Choroid plexus epithelial cell (primary cell): ENCODE data around the gene FHL2.
A peak's percentile ranks its signal among the peaks of the same experiment; 100 is the strongest.

Experiments used
- DNase-seq: peaks from one replicate; pipeline ENCODE4 v3.0.0-alpha.2; 2010; ENCODE audit warnings: low read depth
- H3K4me3 ChIP-seq: 2 replicates; pipeline ENCODE4 v1.5.1; 2011; ENCODE audit warnings: low read depth, mild to moderate bottlenecking, control low read depth, low read length, moderate library complexity
- TF ChIP-seq, protein P1 (sequence below): conservative IDR thresholded peaks from 2 replicates; pipeline ENCODE4 v1.5.1; 2011; ENCODE audit warnings: low read depth, mild to moderate bottlenecking, control low read depth, inconsistent platforms, low read length, moderate library complexity

Gene FHL2

DNA sequence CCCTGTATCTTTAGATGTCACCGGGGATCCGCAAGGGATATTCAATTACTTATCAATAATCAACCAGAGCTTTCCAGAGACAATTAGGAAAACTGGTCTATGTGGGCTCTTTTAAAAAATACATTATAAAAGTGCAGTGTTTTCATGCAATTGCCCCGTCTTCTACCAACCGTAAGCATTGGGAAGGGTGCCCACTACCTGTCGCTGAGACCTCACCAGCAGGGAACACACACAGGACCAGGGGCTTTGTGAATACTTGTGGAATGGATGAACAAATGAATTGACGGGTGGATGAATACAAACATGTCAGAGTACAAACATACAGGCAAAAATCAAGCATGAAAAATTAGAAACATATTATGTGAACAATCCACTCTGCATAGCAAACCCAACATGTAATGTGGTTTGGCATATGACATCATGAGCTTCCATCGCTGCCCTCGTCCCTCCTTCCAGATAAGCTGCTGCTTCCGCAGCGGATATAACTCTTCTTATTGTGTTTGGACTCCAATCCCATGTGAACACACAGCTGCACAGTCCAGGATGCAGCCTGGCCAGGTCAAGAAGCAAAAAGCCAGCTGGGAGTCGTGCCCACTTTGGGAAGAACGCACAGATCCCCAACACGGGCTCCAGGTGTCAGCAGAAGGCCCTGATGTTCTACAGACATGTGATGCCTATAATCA, 5.3 kb downstream of the FHL2 start:
- peak overlapping the region; percentile 21 for H3K4me3 ChIP-seq
- TF ChIP-seq, protein P1, sequence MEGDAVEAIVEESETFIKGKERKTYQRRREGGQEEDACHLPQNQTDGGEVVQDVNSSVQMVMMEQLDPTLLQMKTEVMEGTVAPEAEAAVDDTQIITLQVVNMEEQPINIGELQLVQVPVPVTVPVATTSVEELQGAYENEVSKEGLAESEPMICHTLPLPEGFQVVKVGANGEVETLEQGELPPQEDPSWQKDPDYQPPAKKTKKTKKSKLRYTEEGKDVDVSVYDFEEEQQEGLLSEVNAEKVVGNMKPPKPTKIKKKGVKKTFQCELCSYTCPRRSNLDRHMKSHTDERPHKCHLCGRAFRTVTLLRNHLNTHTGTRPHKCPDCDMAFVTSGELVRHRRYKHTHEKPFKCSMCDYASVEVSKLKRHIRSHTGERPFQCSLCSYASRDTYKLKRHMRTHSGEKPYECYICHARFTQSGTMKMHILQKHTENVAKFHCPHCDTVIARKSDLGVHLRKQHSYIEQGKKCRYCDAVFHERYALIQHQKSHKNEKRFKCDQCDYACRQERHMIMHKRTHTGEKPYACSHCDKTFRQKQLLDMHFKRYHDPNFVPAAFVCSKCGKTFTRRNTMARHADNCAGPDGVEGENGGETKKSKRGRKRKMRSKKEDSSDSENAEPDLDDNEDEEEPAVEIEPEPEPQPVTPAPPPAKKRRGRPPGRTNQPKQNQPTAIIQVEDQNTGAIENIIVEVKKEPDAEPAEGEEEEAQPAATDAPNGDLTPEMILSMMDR = peak; percentile 10
- peak; percentile 96 for DNase-seq

DNA sequence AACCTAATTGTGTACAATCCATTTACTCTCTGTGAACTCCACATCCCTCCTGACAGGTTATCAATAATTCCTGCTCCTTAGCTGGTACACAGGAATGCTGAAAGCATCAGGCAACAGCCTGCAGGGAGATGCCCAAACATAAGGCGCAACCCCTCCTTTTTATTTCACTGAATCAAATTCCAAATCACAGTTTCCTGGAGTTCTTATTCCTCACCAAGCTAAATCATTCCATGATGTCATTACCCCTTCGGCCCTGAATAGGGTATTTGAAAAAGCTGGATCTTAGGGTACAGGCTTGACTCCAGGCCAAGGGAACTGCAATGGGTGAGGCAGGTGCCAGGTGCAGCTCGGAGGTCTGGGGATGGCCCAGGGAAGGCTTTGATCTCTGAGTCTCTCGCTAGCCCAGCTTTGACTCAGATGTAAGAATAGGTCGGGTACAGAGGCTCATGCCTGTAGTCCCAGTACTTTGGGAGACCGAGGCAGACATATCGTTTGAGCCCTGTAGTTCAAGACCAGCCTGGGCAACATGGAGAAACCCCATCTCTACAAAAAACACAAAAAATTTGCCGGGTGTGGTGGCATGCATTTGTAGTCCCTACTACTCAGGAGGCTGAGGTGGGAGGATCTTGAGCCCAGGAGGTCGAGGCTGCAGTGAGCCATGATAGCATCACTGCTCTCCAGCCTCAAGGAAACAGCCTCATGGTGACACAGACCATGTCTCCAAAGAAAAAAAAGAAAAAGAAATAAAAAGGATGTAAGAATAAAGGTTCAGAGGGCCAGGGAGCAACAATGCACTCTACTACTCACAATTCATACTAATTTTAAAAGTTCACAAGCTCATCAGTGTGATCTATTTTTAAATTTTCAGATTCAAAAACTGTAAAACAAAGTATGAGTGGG, 6.8 kb downstream of the FHL2 start:
- DNase-seq = no peak
- no peak overlapping the region for H3K4me3 ChIP-seq
- TF ChIP-seq, protein P1 = no peak

DNA sequence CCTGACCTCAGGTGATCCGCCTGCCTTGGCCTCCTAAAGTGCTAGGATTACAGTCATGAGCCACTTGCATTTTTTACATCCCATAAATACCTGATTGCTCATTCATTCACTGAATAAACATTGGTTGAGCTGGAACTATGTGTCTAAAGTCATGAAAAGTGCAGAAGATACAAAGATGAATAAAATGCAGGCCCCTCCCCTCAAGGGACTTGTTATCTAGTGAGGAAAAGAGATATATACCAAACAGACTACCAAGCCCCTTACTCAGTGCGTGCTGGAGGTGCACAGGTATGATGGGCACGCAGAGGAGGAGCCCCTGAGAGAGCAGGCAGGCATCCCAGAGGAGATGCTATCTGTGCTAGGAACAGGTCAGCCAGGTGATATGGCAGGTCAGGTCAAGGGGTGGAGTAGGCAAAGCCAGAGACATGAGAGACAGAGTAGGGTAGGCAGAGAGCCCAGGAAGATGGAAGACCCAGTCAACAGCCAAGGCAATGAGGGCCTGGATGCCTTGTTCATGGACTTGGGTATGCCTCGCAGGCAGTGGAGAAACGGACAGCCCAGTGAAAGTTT, 7.7 kb downstream of the FHL2 start:
- peak; percentile 82 for DNase-seq
- H3K4me3 ChIP-seq = no peak overlapping the region
- TF ChIP-seq, protein P1 = no peak

DNA sequence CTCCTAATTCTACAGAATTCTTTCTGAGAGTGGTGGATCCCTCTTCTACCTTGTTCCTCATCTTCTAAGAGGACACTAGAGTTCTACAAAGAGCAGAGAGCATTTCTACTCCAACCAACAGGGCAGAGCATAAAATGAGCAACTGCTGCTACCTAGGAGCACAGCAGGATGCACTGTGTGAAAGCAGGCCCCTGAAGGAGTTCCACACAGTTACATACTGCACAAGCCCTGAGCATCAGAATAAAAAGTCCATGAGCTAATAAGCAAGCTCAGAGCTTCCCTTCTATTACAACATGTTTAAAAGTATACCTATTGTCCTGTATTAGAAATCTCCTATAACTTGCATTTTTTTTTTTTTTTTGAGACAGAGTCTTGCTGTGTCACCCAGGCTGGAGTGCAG, 8.4 kb downstream of the FHL2 start:
- H3K4me3 ChIP-seq = no peak overlapping the region
- peak; percentile 67 for DNase-seq
- TF ChIP-seq, protein P1 = no peak

DNA sequence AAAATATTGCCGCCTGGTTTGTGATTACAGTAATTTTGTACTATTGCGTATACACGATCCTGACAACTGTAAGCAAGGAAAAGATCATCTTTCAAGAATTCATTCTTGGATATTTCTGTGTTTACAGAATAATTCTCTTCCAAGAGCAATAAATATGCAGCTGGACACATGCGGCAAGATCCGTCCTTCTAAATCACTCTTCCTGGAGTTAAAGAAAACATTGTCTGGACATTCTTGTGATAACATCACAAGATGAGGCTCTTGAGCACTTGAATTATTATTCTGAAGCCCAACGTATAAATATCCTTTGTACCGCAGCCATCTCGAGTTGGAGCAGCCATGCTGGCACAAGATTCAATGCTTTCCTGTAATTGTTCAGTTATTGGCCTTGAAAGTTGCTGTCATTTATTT, 9.9 kb downstream of the FHL2 start:
- peak; percentile 97 for DNase-seq
- TF ChIP-seq, protein P1 = no peak
- H3K4me3 ChIP-seq = no peak overlapping the region

DNA sequence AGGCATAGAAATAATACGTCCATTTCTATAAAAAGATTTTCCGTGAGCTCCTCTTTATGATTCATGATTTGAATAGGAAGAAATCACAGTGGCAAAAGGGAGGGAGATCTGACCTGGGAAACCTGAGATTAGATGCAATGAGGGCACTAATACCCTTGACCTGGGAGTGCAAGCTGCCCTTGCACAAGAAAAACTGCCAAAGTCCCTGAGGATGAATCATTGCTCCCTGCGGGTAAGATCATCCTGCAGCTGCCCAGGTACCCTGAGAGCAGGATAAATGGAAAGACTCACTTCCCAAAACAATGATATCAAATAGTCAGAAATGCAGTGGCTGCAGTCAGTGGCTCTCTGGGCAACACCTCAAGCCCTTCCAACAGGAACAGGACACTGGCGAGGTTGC, 11.6 kb downstream of the FHL2 start:
- TF ChIP-seq, protein P1 = no peak
- no peak overlapping the region for H3K4me3 ChIP-seq
- no peak for DNase-seq
